Measurements from ENCODE around the gene HPSE. TPM values are rescaled to one million over a fixed set of nuclear protein-coding genes. Genes with fewer than 3 reads are reported as not detected.

HPSE gene
- total and polyA plus RNA-seq, 2 donors (not counting 3 experiments of a cell fraction or from before 2014, with no cell fraction given): 3.5 to 7.0 TPM

DNA sequence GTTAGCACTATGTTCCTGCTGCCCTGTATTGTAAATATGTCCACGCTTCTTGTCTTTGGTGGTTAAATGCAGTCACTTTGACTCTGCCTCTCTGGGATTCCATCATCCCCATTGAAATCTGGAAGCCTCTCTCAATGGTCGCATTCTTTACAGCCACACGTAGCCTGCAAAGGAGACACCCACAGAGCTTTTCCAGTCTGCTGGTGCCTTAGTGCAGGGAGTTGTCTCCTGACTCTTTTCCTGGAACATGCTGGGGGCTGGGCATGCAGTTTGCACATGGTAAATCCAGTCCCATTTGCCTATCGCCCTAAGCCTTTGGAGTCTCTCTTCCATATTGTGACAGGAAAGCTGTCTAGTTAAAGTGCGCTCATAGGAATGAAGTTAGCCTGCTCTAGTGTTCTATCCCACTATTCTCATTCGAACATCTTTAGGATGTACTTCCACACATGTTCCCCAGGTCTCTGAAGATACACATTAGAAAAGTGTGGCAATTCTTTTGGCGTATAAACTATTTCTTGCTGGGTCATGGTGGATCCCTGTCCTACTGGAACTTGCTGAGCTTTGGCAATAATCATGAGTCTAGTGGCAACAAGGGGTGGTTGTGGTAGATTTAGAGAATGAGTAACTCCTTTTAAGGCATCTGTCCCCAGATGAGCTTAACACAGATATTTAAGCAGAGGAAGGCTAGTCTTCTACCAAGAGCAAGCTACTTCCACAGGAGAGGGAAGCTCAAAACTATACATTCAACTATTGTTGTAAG is 83.8 kb downstream of the HPSE start:
- FAIRE-seq: no peak
- no TSS peak for BruUV-seq (replicated peaks)

More for the DNA sequence above, 83.8 kb downstream of the HPSE start:
- Histone ChIP-seq H3K36me3 (ENCODE audit: control insufficient read depth in 2 of 2, extremely low read depth in 1 of 2, insufficient read depth in 2 of 2, low read length in 2 of 2) (no peaks in the 10 kb centered on the region), H3K4me2 (ENCODE audit: insufficient read depth, low read length) (no peak overlapping the region), H3K9ac (replicated peaks; ENCODE audit: extremely low read depth, insufficient read depth, low read length) (no peak overlapping the region), H3K27ac (ENCODE audit: insufficient read depth, low read depth, low read length) (no peak overlapping the region), H3K4me1 (ENCODE audit: control insufficient read depth, extremely low read depth, insufficient read depth, low read length) (peaks cover 17% of the 10 kb centered on the region), H3K27me3 (ENCODE audit: control insufficient read depth in 2 of 2, insufficient read depth in 2 of 2, low read length in 2 of 2) (no peaks in the 10 kb centered on the region), H4K20me1 (replicated peaks; ENCODE audit: control insufficient read depth, extremely low read depth, insufficient read depth, low read length) (no peaks in the 10 kb centered on the region), H3K79me2 (ENCODE audit: control insufficient read depth, insufficient read depth, low read length) (no peaks in the 10 kb centered on the region), H3K4me3 (replicated peaks in 1 of 3; ENCODE audit: insufficient read depth in 1 of 3, low read depth in 1 of 3, low read length in 3 of 3) (no peak overlapping the region), H3K9me3 (replicated peaks; ENCODE audit: control insufficient read depth, insufficient read depth, low read length) (no peaks in the 10 kb centered on the region), H3K9me1 (replicated peaks; ENCODE audit: control insufficient read depth, extremely low read depth, insufficient read depth, low read length) (no peaks in the 10 kb centered on the region), H2AFZ (ENCODE audit: low read depth, low read length) (no peak overlapping the region)
- dilution Hi-C loops (cut with MboI; ENCODE audit: extremely low pct_ligation_motif_present, low sequenced_read_pairs) (no loop called here), intact Hi-C loops (cut with micrococcal nuclease) (loop anchor here (10.0 kb wide), 1 partner anchor 456 kb away; the partner anchor contains the start of gene SCD5)
- no peak for DNase-seq (ENCODE audit: low read depth, low spot score)
- CTCF ChIA-PET: interaction anchor here (0.7 to 4.9 kb wide), 18 partner anchors 9 to 205 kb away, joined by 3 to 84 read pairs (median 4); no protein-coding TSS in a partner anchor
- TF ChIP-seq FOS (IDR thresholded peaks at IDR 0.05; ENCODE audit: borderline replicate concordance, insufficient read depth, low read length) (no peak), MYC (IDR thresholded peaks at IDR 0.05; ENCODE audit: low read depth, low read length) (no peak), JUN (IDR thresholded peaks at IDR 0.05; ENCODE audit: borderline replicate concordance, insufficient read depth, insufficient read length, low read depth) (no peak), POLR2AphosphoS5 (IDR thresholded peaks at IDR 0.05; ENCODE audit: insufficient read depth, low read depth, low read length) (no peak), GATA2 (IDR thresholded peaks at IDR 0.05; ENCODE audit: insufficient read depth, insufficient read length, low read depth, low read length) (no peak), POLR2A (IDR thresholded peaks at IDR 0.05; ENCODE audit: low read depth, low read length) (no peak), EZH2 (IDR thresholded peaks at IDR 0.05; ENCODE audit: borderline replicate concordance, low read depth, low read length, severe bottlenecking) (no peak)
- TF ChIP-seq, protein P1, sequence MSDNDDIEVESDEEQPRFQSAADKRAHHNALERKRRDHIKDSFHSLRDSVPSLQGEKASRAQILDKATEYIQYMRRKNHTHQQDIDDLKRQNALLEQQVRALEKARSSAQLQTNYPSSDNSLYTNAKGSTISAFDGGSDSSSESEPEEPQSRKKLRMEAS (IDR thresholded peaks at IDR 0.05; ENCODE audit: insufficient read depth, insufficient read length): no peak
- TF ChIP-seq, protein P2, sequence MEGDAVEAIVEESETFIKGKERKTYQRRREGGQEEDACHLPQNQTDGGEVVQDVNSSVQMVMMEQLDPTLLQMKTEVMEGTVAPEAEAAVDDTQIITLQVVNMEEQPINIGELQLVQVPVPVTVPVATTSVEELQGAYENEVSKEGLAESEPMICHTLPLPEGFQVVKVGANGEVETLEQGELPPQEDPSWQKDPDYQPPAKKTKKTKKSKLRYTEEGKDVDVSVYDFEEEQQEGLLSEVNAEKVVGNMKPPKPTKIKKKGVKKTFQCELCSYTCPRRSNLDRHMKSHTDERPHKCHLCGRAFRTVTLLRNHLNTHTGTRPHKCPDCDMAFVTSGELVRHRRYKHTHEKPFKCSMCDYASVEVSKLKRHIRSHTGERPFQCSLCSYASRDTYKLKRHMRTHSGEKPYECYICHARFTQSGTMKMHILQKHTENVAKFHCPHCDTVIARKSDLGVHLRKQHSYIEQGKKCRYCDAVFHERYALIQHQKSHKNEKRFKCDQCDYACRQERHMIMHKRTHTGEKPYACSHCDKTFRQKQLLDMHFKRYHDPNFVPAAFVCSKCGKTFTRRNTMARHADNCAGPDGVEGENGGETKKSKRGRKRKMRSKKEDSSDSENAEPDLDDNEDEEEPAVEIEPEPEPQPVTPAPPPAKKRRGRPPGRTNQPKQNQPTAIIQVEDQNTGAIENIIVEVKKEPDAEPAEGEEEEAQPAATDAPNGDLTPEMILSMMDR (IDR thresholded peaks at IDR 0.05; ENCODE audit: extremely low read depth in 1 of 2, insufficient read depth in 1 of 2, low read depth in 1 of 2, low read length in 2 of 2): no peak
- POLR2A ChIA-PET: no interaction called here
